KOPT-K1 (cell line): ENCODE measurements around the gene PAM16.

ENCODE experiments used
- H3K27ac ChIP-seq: fragments of 200-600 bp; sonication (generic); 2 replicates; pipeline ENCODE4 v1.5.1; 2016; ENCODE audit warnings: antibody characterized with exemption, mild to moderate bottlenecking, low read depth, low read length; ENCODE audit not compliant: poor library complexity, severe bottlenecking
- H3K36me3 ChIP-seq: fragments of 200-600 bp; sonication (generic); 2 replicates; pipeline ENCODE4 v1.5.1; 2017; ENCODE audit warnings: antibody characterized with exemption, mild to moderate bottlenecking, low read length, moderate library complexity; ENCODE audit not compliant: insufficient read depth
- H3K9me3 ChIP-seq: fragments of 200-600 bp; sonication (generic); 2 replicates; pipeline ENCODE4 v1.5.1; 2017; ENCODE audit warnings: antibody characterized with exemption, low read length, mild to moderate bottlenecking; ENCODE audit not compliant: insufficient read depth, poor library complexity, severe bottlenecking

Gene PAM16

DNA sequence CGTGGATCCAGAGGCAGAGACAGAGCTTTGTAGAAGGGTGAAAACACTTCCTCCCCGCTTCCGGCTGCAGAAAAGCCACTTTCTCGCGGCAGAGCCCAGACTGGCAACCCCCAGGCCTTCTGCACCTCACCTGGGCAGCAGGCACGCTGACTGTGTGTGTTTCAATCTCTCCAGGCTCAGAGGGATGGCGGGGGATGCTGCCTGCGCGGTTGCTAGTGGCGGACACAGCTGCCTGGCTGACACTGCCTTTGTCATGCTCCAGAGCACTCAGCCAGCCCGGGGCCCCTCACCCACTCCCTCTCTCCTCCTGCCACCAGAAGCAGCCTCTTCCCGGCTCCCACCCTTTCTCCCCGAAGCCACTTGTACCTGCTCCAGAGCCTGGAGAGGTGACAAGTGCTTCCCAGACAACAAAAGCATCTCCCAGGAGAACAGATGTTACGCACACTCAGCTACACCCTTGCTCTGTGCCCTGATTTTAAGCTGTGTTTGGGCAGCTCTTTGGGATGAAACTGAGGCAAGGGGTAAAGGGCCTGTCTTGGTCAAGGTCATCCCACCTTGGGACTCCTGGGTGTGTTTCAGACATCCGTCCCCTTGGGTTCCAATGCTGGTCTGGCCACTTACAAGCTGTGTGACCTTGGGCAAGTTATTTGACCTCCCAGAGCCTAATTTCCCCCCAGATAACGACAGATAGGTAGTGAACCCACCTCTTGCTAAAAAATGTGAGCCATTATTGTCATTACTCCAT, 44.5 kb downstream of the PAM16 start:
- no peaks in the 10 kb centered on the region for H3K9me3 ChIP-seq
- H3K27ac ChIP-seq = peak overlapping the region; percentile 95
- peaks cover 23% of the 10 kb centered on the region for H3K36me3 ChIP-seq

DNA sequence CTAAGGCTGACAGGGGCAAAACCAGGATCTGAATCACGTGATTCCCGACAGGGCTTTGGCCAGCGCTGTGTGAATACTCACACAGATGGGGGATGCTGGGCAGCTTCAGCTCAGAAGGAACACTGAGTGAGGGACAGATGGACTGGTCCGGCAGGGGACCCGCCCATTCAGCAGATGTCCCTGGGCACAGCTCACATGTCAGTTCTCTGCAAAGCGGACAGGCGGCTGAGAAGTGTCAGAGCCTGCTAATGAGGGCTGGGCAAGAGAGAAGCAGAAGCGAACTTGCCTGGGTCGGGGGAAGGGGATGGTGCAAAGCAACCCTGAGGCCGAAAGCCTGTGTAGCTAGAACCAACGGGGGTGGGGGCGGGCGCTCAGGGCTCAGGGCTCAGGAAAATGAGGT, 47.1 kb downstream of the PAM16 start:
- Histone ChIP-seq H3K27ac (no peak overlapping the region), H3K36me3 (peaks cover 33% of the 10 kb centered on the region), H3K9me3 (no peaks in the 10 kb centered on the region)

DNA sequence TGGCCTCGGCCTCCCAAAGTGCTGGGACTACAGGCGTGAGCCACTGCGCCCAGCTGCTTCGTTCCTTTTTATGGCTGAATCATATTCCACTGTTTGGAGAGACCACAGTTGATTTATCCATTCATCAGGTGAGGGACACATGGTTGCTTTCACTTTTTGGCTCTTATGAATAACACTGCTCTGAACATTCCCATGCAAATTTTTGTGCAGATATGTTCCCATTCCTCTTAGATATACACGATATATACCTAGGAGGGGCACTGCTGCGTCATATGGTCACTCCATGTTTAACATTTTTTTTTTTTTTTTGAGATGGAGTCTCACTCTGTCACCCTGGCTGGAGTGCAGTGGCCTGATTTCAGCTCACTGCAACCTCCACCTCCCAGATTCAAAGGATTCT, 49.2 kb downstream of the PAM16 start:
- Histone ChIP-seq H3K9me3 (no peaks in the 10 kb centered on the region), H3K27ac (no peak overlapping the region), H3K36me3 (peaks cover 36% of the 10 kb centered on the region)

DNA sequence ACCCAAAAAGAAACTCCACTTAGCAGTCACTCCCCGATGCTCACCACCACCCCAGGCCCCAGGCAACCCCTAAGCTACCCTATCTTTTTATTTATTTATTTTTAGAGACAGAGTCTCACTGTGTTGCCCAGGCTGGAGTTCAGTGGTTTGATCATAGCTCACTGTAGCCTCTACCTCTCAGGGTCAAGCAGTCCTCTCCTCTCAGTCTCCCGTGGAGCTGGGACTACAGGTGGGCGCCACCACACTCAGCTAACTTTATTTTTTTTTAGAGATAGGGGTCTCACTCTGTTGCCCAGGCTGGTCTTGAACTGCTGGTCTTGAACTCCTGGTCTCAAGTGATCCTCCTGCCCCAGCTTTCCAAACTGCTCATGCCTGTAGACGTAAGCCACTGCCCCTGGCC, 49.9 kb downstream of the PAM16 start:
- Histone ChIP-seq H3K36me3 (peaks cover 36% of the 10 kb centered on the region), H3K27ac (no peak overlapping the region), H3K9me3 (no peaks in the 10 kb centered on the region)

DNA sequence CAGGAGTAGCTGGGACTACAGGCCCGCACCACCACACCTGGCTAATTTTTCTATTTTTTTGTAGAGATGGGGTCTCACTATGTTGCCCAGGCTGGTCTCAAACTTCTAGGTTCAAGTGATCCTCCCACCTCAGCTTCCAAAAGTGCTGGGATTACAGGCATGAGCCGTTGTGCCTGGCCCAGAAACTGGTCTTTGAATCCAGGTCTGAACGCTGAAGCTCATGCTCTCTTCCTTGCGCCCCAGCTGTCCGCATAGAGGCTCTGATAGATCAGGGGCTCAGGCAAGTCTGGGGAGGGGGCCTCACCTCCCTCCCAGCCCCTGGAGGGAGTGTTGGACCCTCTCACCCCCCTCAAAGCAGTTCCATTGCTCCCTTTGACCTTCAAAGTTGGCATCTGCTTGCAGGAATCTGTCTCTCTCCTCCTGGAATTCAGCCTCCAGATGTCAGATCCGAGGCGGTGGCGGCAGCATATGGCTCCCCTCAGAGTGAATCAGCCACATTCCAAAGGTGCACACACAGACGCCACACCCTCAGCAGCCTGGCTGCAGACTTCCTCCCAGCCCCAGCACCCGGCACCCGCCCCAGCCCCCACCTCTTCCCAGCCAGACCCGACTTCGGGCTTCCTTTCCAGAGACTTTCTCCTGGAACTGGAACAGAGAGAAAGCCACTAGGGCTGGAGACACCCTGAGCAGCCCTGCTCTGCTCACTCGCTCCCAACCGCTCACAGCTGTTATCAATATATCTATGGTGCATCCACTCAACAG, 52.2 kb downstream of the PAM16 start:
- no peaks in the 10 kb centered on the region for H3K9me3 ChIP-seq
- no peak overlapping the region for H3K27ac ChIP-seq
- peaks cover 34% of the 10 kb centered on the region for H3K36me3 ChIP-seq

DNA sequence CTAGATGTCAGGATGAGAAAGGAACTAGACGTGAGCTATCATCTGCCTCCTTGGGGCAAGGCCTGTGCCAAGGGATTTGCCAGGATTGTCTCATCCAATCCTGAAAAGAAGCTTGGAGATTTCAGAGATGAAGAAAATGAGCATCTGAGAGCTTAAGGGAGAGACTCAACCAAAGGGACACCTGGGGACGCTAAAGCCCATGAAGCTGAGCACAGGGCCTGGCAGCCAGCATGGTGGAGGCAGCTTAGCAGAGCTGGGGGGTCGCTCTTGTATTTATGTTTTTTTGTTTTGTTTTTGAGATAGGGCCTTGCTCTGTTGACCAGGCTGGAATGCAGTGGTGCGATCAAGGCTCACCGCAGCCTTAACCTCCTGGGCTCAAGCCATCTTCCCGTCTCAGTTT, 53.6 kb downstream of the PAM16 start:
- H3K27ac ChIP-seq = no peak overlapping the region
- no peaks in the 10 kb centered on the region for H3K9me3 ChIP-seq
- peaks cover 20% of the 10 kb centered on the region for H3K36me3 ChIP-seq

DNA sequence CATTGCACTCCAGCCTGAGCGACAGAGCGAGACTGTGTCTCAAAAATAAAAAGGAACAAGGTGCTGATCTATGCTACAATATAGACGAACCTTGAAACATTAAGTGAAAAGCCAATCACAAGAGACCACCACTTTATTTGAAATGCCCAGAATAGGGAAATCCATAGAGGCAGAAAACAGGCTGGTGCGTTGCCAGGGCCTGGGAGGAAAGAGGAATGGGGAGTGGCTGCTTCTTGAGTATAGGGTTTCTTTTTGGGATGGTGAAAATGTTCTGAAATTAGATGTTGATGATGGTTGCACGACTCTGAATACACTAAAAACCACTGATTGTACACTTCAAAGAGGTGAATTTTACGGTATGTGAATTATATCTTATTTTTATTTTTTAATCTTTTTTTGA, 55.5 kb downstream of the PAM16 start:
- no peaks in the 10 kb centered on the region for H3K9me3 ChIP-seq
- no peak overlapping the region for H3K27ac ChIP-seq
- peaks cover 5% of the 10 kb centered on the region; the same call in 1 of the 2 replicates for H3K36me3 ChIP-seq

DNA sequence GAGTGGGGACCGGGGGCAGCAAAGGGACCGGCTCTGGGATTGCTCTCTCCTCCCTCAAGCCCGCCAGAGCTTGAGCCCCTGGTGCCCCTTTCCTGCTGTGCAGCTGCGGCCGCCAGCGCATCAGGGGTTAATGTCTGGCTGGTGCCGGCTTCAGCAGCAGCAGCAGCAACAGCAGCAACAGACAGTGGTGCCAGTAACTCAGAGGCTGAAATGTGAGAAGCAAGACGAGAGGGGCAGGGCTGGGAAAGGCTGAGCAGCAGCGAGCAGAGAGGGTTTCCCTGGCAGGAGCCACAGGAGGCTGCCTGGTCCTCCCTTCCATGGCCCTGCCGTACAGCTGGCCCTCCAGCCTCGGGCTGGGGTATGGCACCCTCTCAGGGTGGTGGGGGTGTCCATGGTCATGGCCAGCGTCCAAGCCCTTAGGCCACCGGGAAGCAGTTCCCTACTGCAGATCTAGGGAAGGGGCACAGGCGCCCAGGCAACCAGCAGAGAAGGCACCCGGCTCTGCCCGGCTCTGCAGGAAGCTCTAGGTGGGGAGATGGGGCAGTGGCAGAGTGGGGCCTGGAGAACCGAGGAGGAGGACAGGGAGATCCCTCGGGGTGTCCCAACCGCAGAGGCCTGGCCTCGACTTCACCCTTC, 57.2 kb downstream of the PAM16 start:
- Histone ChIP-seq H3K36me3 (peaks cover 3% of the 10 kb centered on the region; the same call in 1 of the 2 replicates), H3K27ac (no peak overlapping the region), H3K9me3 (no peaks in the 10 kb centered on the region)

DNA sequence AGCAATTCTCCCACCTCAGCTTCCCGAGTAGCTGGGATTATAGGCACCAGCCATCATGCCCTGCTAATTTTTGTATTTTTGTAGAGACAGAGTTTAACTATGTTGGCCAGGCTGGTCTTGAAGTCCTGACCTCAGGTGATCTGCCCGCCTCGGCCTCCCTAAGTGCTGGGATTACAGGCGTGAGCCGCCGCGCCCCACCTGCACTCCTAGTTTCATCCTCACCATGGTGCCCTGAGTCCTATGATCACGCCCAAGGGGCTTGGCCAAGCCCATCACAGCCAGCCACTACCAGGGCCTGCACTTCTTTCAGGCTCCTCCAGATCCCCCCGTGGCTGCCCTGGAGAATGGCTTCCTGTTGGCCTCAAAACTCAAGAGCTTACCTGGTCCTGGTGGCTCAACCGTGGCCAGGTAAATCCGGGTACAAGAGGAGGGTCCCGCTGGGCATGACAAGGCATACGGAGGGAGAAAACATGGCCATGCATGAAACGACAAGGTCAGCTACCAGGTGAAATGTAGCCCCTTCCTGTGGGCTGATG, 57.9 kb downstream of the PAM16 start:
- Histone ChIP-seq H3K27ac (no peak overlapping the region), H3K36me3 (no peaks in the 10 kb centered on the region; the same call in 1 of the 2 replicates), H3K9me3 (no peaks in the 10 kb centered on the region)

DNA sequence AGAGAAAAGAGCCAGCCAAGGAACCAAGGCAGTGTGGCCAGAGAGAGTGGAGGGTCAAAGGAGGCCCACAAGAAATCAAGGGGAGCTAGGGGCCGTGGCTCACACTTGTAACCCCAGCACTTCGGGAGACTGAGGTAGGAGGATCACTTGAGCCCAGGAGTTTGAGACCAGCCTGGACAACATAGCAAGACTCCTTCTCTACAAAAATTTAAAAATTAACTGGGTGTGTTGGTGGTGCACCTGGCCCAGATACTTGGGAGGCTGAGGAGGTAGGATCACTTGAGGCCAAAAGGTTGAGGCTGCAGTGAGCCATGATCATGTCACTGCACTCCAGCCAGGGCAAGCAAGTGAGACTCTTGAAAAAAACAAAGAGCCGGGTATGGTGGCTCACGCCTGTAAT, 59.4 kb downstream of the PAM16 start:
- Histone ChIP-seq H3K36me3 (no peaks in the 10 kb centered on the region), H3K27ac (no peak overlapping the region), H3K9me3 (no peaks in the 10 kb centered on the region)
